ENCODE measurements around the gene NVL.

The NVL gene

GRCh38 chr1:224192082-224192788 is 137.7 kb downstream of the NVL start:
- ATAC-seq = peak; percentile 85 to 86

GRCh38 chr1:224189561-224189960 is 140.4 kb downstream of the NVL start:
- no peak for ATAC-seq

GRCh38 chr1:224188286-224188685 is 141.7 kb downstream of the NVL start:
- ATAC-seq = peak in 1 of 2 donors; percentile 41

GRCh38 chr1:224185208-224185607 is 144.8 kb downstream of the NVL start:
- no peak for ATAC-seq

- peak; percentile 27 to 40 for ATAC-seq
These were observed 146.2 kb downstream of the NVL start for GRCh38 chr1:224183591-224184312.

- peak; percentile 72 to 78 for ATAC-seq
These were observed 146.9 kb downstream of the NVL start, which contains the start of gene DEGS1 for GRCh38 chr1:224182866-224183590. TSS of gene DEGS1 (plus strand) at chr1:224183240. CDS start at chr1:224183337, 97 bp downstream.

- ATAC-seq = peak; percentile 66 to 67
These were observed 147.7 kb downstream of the NVL start for GRCh38 chr1:224182057-224182865.

GRCh38 chr1:224181453-224181810 is 148.5 kb downstream of the NVL start:
- no peak for ATAC-seq

- no peak for ATAC-seq
These were observed 149.1 kb downstream of the NVL start for GRCh38 chr1:224180783-224181452.

- no peak for ATAC-seq
These were observed 151.1 kb downstream of the NVL start for GRCh38 chr1:224178894-224179293.

GRCh38 chr1:224177356-224177999 is 152.5 kb downstream of the NVL start:
- ATAC-seq = no peak
